Measurements from ENCODE around the gene N4BP2L2.
"Not testable (repeated sequence)": the region's sequence is repeated elsewhere in the genome, so short reads cannot be mapped to it uniquely, and the experiment has no call there.

N4BP2L2 gene
- total RNA-seq, result 113 to 482 (median 373) reads per million in 3 experiments

DNA sequence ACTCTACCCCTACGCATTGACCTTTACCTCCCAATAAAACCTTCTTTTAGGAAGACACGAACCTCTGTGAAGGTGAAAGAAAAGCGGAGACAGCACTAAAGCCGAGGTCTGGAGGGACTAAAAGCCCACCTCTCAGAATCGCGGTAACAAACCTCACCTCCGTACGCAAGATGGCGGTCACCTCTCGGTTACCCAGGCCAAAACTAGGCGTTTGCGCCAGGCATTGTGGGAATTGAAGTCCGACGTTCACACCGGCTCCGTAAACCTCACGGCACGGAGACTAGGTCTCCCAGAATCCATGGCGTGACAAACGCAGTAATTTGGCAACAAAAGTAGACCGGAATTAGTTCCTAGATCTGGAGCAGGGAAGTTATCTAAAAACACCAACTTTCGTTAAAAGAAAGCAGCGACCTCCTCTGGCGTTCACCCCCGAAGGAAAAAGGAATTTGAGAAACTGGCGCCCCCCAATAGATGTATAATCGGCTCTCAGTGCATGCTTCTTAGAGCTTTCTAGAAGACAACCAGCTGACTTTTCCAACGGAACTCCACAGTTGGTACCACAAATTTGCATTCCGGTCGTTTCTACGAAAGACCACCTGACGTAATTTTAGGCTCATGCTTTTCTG lies at the start of gene N4BP2L2:
Gene N4BP2L2, minus strand, starts transcription at position 175 of the 626 bp plus-strand sequence. CDS start 1,768 bp downstream, outside the sequence.
- peak; percentile 91 for DNase-seq

- DNase-seq, result no peak
Measured at GRCh38 chr13:32587811-32588170, 49.2 kb upstream of the N4BP2L2 start.

- DNase-seq, result peak; percentile 42
Measured at GRCh38 chr13:32587011-32587810, 48.6 kb upstream of the N4BP2L2 start.

DNA sequence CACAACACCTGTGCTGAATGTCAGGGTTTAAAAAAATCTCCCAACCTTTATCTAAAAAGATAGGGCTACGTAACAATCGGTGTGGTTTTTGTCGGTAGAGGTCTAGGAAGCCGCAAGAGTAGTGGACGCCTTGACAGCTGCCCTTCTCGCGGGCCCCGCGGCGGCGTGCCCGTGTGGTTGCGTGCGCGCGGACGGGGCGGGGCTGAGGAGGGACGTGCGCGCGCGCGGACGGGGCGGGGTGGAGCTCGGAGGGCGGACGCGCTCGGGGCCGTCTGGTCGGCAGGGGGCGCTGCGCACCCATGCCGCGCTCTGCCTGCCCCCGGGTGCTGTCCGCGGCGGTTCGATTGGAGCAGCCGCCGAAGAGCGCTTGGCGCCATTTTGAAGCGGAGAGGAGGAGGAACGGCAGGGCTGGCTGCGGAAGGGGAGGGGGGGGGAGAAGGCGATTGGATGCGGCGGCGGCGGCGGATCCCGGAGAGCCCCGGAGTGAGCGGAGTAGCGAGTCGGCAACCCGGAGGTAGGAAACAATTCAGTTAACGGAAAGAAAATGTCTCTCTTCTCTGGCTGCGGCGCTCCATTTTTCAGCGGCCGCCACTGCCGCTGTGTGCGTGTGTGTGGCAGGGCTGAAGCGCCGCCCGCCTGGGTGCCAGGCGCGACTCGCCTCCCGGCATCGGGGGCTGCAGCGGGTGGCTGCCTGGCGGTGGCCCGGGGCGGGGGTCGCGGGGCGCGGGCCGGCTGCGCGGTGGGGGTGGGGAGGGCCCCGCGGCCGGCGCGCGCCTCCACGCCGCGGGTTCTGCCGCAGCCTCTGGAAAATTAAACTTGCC lies 47.7 kb upstream of the N4BP2L2 start, which contains the start of gene PDS5B:
Gene PDS5B, plus strand, starts transcription at position 373 of the 821 bp plus-strand sequence. CDS start 62,321 bp downstream, outside the sequence.
- DNase-seq, result peak; percentile 96

DNA sequence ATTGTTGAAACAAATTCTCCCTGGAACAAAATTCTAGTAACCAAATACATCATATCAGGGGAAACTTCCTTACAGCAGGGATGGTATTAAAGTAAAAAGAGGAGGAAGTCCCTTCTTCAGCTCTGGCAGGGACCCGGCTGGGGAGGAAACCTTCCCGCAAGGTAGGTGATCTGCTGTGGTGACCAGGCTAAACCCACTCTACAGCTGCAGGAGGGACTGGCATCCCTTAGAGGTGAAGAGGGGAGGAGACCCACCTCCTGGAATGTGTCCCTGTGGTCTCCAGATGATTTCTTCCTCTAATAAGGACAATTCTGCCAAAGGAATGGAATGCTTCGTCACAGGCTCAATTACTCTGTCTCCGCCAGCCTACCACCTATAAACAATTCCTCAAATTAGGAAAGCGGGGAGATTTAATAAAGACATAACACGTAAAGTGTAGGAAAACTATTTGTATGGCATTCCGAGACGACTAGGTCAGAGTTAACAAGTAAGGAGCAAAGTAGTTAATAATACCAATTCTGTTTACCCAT lies 47.0 kb upstream of the N4BP2L2 start:
- DNase-seq, result no peak

GRCh38 chr13:32582991-32583390 lies 44.4 kb upstream of the N4BP2L2 start:
- no peak for DNase-seq

GRCh38 chr13:32582281-32582680 lies 43.7 kb upstream of the N4BP2L2 start:
- DNase-seq, result no peak

DNA sequence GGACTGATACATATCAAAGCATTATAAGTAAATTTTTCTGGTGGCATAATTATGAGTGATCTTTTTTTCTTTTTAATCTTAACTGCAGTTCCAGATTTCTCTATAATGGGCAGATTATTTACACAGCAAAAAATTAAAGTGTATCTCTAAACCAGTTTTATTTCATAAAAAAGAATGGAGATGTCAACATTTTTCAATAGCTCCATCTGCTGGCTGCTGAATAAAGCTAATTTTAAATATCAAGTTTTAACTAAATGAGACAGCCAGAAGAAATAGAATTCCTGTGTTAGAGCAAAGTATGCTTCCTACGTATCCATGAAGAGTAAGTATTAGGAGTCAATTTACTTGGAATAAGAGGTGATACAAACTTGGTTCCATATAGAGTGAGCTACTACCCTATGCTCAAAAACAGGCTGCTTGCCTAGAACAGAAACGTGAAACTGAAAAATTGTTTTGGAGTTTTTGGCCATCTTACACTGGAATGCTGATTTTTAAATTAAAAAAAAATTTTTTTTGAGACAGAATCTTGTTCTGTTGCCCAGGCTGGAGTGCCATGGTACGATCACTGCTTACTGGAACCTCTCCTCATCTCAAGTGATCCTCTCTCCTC lies 42.7 kb upstream of the N4BP2L2 start:
- DNase-seq, result no peak

DNA sequence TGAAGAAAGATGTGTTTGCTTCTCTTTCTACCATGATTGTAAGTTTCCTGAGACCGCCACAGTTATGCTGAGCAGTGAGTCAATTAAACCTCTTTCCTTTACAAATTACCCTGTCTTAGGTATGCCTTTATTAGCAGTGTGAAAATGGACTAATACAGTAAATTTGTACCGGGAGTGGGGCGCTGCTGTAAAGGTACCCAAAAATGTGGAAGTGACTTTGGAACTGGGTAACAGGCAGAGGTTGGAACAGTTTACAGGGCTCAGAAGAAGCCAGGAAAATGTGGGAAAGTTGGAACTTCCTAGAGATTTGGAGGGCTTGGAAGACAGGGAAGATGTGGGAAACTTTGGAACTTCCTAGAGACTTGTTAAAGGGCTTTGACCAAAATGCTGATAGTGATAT lies 38.4 kb upstream of the N4BP2L2 start:
- no peak for DNase-seq

DNA sequence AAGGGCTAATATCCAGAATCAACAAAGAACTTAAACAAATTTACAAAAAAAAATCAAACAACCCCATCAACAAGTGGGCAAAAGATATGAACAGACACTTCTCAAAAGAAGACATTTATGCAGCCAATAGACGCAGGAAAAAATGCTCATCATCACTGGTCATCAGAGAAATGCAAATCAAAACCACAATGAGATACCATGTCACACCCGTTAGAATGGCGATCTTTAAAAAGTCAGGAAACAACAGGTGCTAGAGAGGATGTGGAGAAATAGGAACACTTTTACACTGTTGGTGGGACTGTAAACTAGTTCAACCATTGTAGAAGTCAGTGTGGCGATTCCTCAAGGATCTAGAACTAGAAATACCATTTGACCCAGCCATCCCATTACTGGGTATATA lies 37.1 kb upstream of the N4BP2L2 start:
- DNase-seq, result not testable (repeated sequence)

- not testable (repeated sequence) for DNase-seq
Measured at GRCh38 chr13:32560842-32561241, 22.2 kb upstream of the N4BP2L2 start.

GRCh38 chr13:32555613-32556012 lies 17.0 kb upstream of the N4BP2L2 start:
- no peak for DNase-seq

- DNase-seq, result no peak
Measured at GRCh38 chr13:32553720-32554119, 15.1 kb upstream of the N4BP2L2 start.

DNA sequence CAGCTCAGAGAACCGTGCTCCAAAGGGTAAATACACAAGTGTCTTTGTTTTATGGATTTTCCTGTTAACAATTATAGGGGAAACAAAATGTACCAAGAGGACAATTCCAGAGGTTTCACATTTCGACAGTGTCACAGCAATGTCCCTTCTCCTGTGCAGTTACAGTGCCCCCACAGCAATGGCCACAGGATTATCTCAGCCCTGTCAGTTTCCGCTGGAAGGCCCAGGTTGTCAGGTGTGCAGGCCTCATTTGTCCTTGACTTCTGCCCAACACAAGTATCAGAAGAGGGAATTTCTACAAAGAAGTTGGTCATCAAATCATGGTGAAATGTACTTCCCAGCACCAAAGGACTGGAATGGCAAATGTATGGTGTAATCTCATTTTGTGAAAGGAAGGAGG lies 11.2 kb upstream of the N4BP2L2 start:
- no peak for DNase-seq

- DNase-seq, result no peak
Measured at GRCh38 chr13:32548837-32549236, 10.2 kb upstream of the N4BP2L2 start.

DNA sequence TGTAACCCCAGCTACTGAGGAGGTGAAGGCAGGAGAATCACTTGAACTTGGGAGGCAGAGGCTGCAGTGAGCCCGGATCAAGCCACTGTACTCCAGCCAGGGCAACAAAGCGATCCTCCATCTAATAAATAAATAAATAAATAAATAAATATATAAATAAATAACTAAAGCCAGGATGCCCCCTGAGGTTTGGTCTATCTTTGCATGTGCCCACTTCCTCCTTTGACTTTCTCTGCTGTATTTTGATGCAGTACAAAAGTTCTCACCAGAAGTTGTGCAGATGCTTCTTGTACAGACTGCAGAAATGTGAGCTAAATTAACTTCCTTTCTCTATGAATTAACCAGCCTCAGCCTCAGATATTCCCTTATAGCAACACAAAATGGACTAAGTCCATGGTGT lies 6.5 kb upstream of the N4BP2L2 start:
- no peak for DNase-seq

DNA sequence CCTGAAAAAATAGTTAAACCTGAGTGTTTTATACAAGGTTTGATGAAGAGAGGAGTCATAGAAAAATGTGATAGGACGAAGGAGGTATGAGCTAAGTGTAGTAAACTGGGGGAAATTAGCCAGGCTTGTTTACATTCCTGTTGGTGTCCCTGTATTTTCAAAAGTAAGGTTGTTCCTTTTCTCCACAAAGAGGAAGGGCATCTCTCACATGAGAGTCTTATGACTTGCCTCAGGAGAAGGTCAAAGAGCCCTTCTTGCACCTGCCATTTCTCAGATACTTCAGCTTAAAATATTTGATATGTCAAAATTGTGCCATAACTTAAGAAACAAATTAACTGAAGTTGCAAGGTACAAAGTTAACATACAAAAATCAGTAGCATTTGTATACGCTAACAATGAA lies 3.6 kb upstream of the N4BP2L2 start:
- DNase-seq, result no peak

DNA sequence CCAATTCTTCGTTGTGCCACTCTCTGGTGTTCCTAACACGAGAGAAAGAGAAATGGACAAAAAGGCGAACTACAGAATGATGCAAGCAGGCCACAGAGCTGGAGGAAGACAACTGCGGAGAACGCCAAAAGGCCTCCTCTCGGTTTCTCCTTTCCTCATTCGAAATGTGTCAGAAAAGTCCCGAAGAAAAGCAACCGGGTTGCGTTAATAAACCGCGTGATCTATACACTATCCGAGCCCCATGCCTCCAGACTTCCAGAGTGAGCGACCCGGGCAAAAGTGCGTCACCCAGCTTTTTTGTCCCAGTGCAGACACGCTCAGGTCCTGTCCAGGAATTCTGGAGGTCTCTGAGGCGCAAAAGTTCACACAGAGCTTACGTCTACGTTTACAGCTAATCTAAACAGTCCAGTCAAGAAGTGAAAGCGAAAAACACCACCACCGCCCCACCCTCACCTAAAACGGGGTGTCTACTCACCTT lies 413 bp downstream of the N4BP2L2 start:
- no peak for DNase-seq

DNA sequence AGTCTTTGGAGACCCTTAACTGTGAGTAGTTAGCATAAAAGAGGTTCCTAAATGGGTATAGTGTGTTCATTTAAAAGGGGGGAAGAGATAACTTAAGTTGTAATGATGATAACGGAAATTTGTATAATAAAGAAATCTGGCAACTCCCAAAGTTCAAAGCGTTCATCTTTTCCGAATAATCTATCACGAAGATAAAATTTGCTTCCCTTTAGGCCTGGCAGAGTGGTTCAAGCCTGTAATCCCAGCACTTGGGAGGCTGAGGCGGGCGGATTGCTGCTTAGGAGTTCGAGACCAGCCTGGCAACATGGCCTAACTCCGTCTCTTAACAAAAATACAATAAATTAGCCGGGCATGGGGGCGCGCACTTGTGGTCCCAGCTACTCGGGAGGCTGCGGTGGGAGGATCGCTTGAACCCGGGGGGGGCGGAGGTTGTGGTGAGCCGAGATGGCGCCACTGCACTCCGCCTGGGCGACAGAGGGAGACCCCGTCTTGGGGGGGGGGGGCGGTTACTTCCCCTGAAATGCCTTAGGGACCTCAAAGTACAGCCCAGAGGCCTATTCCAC lies 934 bp downstream of the N4BP2L2 start:
- DNase-seq, result no peak

- no peak for DNase-seq
Measured at GRCh38 chr13:32535748-32536147, 2.8 kb downstream of the N4BP2L2 start.

DNA sequence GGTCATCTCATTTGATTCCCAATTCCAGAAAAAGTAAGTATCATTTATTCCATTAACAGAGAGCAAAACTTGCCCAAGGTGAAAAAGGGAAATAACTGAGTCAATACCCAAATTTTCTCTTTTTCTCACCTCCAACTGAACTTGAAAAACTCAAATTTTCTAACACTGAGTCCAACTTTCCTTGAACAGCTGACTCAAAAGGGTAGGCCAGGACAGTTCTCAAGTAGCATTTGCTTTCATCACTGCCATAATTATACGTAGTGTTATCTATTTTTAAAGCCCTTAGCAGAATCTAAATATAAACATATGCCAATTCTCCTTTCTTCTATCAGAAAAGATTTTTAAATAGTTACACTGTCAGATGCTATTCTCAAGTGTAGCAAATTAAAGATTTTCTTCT lies 3.5 kb downstream of the N4BP2L2 start:
- no peak for DNase-seq

- DNase-seq, result peak; percentile 20
Measured at GRCh38 chr13:32530841-32531253, 7.7 kb downstream of the N4BP2L2 start.
